Fibroblast of the conjunctiva (primary cell): ENCODE results near the gene IFNG.

Source experiments
- DNase-seq: peaks from one replicate; pipeline ENCODE4 v3.0.0-alpha.2; 2010; ENCODE audit warnings: low read depth

IFNG gene

DNA sequence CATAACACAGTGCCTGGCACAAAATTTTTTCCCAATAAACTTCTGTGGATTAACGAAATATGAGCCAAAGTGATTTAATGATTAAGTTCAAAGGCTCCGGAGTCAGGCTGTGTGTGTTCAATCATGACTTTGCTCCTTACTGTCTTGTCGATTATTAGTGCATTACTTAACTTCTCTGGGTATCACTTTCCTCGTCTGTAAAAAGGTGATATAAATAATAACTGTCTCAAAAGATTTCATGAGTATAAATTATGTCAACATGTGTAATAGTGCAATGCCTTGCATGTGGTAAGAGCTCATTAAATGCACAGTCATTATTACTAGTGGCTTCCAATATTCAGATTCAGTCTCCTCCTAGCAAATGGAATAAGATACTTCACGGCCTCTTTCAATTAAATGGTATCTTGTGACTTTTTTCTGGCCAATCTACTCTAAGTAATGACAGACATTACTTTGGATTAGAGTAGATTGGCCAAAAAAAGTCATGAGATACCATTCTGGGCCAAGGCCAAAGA lies 6.8 kb upstream of the IFNG start:
- DNase-seq = no peak

DNA sequence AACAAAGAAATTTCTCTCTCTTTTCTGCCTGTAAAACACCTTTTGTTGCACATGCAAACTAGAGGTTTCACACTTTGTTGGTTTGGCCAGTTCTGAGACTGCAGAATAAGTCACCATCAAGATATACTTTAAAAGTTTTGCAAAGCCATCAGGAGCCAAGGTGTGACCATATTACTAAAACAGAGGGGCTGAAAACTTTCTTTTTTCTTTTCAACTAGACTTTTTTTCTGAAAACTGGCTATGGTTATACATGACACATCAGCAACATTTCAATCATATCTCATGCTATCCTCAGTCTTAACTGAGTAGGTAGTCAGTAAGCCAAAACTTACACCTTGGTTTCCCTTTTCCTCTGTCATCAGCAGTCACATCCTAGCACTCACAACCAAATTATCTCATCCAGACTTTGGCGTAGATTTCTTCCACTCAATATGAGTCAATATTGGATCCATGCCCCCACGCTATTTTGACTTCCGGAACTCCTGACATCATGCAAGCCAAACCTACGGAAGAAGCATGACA lies 4.1 kb upstream of the IFNG start:
- no peak for DNase-seq

DNA sequence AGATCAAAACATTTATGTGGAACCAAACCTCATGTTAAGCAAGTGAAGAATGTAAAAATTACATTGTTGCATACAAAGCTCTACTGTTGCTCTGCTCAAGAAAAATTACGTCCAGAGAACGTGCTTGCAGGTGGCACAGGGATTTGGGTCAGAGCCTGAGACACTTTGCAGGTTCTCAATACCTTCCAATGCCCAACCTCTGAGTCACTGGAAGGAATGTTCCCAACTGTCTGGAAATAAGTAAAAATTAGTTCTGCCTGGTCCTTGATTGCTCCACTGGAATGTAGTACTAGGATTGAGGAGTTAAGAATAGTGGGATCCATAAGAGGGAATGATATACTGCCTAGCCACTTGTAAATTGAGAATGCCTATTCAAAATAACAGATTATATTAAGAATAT lies 2.8 kb upstream of the IFNG start:
- DNase-seq = no peak

DNA sequence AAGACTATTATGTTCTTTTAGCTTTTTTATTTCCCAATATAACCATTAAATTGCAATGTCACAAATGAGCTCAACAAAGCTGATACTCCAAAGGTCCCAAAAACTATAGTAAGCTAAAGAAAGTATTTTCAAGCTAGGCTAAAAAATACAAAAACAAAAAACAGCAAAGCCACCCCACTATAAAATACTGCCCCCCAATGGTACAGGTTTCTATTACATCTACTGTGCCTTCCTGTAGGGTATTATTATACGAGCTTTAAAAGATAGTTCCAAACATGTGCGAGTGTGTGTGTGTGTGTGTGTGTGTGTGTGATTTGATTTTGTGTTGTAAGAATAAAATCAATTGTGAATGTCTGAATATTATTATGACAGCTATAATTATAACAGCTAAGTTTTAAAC lies 1.1 kb downstream of the IFNG start:
- DNase-seq = no peak

DNA sequence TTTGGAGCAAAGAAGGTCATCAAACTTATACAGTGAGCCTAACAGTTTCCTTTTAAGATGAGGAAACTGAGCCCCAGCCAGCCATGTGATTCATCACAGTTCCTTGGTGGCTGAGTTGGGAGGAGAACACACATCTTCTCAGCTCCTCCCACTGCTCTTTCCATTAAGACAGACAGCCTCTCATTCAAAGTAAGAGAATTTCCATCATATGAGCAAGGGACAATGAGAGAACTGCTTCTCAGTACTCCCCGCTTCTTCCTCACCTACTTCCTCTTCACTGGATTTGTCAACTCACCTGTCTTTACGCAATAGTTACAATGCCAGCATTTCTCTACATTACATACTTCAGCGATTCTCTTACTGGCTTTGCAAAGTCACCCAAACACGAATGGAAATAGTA lies 2.2 kb downstream of the IFNG start:
- no peak for DNase-seq

DNA sequence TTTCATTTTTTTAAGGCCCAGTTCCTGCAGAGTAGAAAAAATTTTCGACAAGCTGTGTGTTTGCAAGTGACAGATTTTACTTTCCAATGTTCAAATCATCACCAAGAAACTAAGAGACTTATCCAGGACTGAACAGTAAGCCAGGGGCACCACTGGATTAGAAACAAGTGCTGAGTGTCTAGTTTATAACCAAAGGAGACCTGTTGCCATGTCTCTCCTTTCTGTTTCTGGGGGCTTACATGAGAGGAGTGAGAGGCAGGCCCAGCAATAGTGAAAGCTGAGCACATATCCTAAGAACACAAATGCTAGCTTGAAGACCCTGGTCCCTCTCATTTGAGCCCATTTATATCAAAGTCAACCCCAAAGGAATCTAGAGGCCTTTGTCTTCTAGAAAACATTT lies 2.9 kb downstream of the IFNG start:
- DNase-seq = no peak

DNA sequence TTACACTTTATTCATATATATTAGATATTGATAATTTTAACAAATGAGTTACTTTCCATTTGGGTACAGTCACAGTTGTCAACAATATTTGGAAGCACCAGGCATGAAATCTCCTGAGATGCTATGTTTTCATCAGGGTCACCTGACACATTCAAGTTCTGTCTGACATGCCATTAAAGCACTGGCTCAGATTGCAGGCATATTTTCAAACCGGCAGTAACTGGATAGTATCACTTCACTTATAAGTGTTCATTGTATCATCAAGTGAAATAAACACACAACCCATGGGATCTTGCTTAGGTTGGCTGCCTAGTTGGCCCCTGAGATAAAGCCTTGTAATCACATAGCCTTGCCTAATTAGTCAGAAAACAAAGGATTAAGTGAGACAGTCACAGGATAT lies 4.8 kb downstream of the IFNG start:
- DNase-seq = no peak

DNA sequence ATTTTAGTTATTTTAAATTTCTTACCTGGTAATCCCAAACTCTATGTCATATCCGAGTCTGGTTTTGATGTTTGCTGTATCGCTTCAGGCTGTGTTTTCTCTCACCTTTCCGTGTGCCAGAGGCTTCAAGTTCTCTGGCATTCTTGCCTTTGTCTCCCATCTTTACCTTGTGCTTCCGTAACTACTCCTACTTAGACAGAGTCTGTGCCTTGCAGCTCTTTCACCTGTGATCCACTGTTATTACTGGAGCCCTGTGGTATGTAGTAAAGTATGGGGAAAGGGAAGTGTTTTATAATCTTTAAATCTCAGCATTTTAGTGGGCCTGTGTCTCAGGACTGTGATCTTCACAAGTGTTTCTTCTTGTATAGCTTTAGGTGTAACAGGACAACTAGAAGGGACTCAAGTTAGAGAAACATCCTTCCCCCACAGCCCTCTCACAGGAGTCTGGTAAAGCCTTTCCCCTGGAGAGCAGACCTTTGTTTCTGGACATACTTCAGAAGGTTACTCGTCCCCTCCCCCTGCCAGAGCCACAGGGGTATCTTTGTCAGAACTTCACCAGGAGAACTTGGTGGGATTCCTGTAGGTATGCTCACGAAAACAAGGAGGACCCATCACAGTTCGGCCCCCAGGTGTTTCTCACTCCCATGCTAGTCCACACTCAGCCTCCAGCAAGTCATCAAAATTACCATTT lies 11.1 kb downstream of the IFNG start:
- DNase-seq = no peak

DNA sequence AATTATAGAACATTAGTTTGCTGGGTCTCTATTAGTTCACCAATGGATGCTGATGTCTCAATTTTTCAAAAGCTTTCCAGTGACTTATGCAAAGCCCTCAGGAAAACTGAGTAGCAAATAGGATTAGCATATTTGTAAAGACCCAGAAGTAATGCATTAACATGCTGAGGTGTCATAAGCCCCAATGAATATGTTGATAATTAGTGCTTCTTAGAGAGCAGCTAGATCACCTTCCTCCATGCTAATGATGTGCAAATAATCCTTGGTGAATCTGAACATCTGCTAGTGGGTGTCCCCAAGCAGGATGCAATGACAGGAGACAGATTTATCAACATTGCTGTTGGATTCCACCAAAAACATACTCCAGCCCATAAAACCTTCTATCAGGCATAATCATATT lies 19.0 kb downstream of the IFNG start:
- DNase-seq = no peak

DNA sequence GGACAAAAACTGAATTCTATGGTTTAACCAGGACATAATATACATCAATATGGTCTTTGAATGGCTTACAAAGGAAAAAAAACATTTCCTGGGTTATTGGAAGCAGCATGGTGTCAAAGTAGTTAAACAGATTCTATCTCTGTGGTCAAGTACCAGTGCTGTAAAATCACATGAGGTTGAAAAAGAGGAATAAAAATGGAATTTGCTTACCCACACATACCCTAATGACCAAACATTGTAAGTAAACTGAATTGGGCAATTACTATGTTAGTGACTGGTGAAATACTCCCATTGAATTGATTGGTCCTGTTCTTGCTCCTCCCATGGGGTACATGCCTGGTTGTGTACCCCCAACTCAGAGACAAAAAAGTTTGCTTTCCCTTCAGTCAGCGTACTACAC lies 19.6 kb downstream of the IFNG start:
- no peak for DNase-seq

DNA sequence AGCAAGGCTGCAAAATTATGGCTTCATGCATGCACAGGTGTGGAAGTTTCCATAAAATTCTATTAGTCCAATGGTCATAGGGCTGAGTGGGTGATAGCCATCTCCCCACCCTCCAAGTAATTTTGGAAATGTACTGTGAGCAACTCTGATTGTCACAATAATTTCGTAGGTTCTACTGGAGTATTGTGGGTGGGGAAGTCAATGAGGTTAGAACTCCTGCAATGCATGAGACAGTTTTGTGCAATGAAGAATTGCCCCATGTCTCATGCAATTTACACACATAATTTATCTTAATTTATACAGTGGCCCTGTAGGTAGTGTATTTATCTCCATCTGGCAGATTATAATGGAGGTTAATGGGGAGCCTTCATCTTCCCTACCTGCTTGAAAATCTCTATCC lies 20.5 kb downstream of the IFNG start:
- no peak for DNase-seq

DNA sequence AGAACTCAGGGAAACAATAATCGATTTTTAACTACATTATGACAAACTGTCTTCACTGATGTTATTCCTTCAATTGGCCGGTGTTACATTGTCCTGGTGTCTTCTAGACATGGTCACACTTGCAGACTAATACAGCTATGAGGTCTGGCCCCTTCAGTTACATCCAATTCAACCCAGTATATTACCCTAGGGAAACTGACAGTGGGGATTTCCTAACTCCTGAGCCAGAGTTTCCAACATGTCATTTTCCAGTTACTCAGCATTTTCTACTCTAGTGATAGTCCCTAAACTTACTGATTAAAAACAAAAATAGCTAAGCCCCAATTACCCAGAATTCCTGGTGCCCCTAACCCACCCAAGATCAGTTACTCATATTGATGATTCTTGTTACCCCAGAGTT lies 21.1 kb downstream of the IFNG start:
- DNase-seq = no peak

DNA sequence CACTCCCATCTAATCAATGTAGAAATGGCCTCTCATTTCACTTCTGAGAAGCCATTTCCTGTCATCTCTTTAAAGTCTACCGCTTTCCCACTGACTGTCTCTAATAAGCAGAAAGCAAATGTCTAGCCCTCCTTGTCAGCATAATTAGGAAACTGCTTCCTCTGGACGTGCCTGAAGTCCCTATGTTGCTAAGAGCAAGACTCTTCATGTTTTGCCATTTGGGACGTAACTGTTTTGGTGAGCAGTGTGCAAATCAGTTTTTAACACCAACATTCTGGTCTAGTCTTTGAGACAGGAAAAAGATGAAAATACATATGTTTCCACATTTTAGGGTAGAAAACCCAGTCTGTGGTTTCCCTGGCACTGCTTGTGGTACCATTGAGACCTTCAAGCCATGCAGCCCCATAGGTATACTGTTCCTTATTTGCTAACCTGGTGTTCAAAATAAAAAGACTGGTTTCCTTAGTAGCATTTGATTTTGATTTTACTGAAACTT lies 22.2 kb downstream of the IFNG start:
- DNase-seq = no peak

DNA sequence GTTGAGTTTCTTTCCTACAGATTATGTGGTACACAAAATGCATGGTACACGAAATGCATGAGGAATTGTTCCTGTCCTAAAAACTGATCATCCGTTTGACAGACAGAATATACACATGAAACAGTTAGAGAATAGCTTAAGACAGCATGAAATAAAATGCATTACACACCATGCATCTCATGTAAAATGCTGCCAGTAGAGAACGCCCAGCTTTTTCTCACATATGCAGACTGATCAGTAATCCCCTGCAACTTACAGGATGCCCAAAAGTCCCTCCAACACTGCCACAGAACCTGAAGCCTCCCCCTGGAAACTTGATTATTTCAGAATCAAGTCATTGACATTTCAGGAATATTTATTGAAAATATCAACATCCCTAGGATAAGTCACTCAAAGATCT lies 24.0 kb downstream of the IFNG start:
- no peak for DNase-seq

DNA sequence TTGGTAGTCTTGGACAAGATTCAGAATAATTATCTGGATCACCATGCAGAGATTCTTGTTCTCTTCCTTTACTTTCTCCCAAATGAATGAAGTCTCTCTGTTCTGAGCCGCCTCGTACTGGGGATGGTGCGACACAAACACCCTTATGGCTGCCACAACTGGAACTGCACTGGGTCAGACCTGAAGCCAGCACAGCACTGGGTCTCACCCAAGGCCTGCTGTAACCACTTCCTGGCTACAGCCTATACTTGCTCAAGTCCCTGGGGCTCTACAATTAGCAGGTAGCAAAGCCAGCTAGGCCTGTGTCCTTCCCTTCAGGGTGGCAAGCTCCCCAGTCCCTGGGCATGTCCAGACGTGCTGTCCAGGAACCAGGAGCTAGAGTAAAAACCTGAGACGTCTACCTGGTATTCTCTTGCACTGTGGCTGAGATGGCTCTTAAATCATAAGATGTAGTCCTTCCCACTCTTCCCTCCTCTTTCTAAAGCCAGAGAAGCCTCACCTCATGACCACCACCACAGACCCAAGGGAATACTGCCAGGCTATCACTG lies 27.6 kb downstream of the IFNG start:
- no peak for DNase-seq

DNA sequence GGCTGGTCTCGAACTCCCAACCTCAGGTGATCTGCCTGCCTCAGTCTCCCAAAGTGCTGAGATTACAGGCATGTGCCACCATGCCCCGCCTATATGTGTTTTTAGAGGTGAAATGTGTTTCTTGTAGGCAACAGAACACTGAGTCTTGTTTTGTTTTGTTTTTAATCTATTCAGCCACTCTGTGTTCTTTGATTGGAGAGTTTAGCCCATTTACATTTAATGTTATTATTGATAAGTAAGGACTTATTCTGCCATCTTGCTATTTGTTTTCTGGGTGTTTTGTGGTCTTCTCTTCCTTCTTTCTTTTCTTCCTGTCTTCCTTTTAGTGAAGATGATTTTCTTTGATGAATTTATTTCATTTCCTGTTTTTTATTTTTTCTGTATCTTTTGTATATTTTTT lies 29.6 kb downstream of the IFNG start:
- no peak for DNase-seq

DNA sequence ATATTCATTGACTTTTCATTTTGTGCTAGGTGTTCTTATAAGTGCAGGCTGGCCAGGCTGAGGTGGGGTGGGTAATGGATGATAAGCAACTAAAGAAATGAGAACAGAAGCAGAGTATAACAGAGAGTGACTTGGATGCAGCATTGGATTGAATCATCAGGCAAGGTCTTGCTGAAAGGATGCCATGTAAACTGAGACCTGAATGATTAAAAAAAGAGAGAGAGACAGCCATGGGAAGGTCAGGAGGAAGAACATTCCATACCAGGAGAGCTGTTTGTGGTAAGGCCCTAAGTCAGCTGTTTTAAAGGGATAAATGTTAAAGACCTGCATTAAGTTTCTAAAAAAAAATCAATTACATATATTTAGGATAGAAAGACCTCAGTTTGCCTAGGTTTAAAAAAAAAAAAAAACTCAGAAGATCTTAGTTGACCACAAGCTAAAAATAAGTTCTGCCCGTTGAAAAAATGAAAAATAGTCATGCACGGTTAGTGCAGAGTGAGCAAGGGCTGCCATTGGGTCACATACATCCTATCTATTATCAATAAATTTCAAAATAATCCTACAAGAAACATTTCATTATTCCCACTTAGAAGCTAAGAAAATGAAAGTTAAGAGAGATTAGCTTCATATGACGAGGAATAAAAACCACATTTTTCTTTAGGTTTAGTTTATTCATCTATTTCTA lies 37.2 kb downstream of the IFNG start:
- DNase-seq = no peak

DNA sequence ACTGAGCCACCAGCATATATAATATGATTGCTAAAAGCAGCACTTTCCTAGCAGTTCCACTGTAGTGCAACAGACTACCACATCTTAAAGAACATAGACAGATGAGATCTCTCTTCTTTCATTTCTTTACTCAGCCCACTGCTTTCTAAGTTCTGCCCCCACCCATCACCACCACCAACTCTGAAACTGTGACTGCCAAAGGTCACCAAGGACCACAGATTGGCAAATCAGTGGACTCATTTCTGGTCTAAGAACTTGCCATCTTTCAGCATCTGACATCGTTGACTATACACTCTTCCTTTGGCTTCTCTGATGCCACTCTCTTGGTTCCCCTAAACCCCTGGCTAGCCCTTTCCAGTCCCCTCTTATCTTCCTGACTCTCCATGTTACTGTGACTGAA lies 38.4 kb downstream of the IFNG start:
- no peak for DNase-seq

DNA sequence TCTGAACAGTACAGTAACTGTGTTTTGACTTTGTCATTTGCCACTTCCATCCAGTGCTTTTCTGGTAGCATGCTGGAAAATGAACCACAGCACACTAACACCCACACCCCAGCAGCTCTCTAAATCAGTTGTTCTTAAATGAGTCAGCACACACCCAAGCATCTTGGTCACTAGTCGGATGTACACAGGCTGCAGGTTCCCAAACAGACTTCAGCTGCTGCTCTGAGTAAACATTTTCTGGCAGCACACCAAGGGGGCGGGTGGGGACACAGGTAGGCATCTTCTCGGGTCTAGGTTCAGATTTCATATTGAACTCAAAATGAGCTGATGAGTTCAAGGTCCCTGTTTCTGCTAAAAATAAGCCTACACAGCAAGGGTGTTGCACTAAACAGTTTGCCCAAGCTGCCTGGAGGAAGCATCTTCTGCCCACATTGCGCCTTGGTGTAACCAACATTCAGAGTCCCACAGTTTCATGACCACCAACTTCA lies 39.8 kb downstream of the IFNG start:
- no peak for DNase-seq

DNA sequence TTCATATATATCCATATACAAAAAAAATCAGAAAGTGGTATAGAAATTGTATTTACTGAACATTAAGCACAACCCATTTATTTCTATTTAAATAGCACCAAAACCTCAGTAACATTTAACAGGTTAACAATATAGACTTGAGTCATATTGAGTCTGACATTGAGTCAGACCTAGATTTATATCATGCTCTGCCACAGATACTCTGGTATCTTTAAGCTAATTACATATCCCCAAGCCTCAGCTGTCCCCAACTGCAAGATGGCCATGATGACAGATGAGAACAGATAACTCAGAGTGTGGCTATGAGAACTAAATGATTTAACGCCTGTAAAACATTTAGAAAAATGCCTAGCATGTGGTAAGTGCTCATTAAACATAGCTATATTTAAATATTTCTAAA lies 40.3 kb downstream of the IFNG start:
- no peak for DNase-seq

DNA sequence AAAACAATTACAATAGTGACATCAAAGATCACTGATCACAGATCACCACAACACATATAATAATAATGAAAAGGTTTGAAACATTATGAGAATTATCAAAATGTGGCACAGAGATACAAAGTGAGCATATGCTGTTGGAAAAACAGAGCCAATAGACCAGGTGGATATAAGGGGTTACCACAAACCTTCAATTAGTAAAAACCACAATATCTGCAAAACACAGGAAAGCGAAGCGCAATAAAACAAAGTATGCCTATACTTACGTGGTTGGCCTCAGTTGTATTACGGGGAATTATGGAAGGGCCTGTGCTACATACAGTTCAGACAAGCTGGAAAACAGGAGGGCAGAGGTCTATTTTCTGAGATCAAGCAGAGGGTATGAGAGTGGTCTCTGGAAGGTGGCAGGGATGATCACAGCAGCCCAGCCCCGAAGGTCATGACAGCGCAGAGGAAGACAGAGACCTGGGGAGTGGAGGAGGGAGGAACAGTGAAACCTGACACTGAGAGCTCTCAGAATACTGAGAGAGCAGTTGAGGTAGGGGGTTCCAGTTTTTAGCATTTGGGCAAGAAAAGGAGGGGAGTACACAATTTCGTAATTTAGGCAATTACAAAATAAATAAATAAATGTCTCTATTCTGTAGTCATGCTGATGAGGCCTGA lies 41.3 kb downstream of the IFNG start:
- no peak for DNase-seq

DNA sequence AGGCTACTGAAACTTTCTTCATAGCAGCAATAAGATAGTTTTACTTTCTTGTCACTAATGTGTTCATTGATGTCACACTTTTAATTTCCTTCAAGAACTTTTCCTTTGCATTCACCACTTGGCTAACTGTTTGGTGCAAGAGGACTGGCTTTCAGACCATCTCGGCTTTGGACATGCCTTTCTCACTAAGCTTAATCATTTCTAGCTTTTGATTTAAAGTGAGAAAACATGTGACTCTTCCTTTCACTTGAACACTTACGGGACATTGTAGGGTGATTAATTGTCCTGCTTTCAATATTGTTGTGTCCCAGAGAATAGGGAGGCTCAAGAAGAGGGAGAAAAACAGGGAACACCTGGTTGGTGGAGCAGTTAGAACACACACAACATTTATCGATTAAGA lies 41.9 kb downstream of the IFNG start:
- no peak for DNase-seq

DNA sequence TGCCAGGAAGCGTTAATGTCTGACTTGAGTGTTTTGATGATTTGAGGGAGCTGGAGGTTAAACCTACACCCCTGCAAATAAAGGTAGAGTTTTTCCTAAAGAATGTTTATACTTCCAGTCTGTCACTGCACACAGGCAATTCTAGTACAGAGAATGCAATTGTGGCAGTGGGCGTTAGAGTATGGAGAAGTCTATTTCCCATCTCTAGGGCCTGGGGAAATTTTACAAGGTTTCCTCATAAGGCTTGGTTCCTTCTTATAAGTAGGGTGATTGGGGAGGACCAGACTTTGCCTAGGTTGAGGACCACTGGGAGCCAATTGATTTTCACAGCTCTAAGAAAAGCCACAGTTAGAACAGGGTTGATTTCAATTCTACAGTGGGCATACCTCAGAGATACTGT lies 44.3 kb downstream of the IFNG start:
- DNase-seq = no peak
